Measurements from ENCODE around the gene THEMIS2.
"Not testable (repeated sequence)": the region's sequence is repeated elsewhere in the genome, so short reads cannot be mapped to it uniquely, and the experiment has no call there.

Gene THEMIS2

GRCh38 chr1:27862671-27863537 lies 9.4 kb upstream of the THEMIS2 start:
- DNase-seq = peak; percentile 37

GRCh38 chr1:27863538-27863915 lies 8.8 kb upstream of the THEMIS2 start:
- DNase-seq = no peak

GRCh38 chr1:27864264-27864895 lies 8.0 kb upstream of the THEMIS2 start:
- DNase-seq = no peak

- DNase-seq = no peak
These were observed 6.5 kb upstream of the THEMIS2 start for GRCh38 chr1:27865821-27866220.

GRCh38 chr1:27868556-27868931 lies 3.8 kb upstream of the THEMIS2 start:
- no peak for DNase-seq

GRCh38 chr1:27868932-27869718 lies 3.2 kb upstream of the THEMIS2 start:
- DNase-seq = no peak

- no peak for DNase-seq
These were observed 2.6 kb upstream of the THEMIS2 start for GRCh38 chr1:27869719-27870085.

- not testable (repeated sequence) for DNase-seq
These were observed 1.3 kb upstream of the THEMIS2 start for GRCh38 chr1:27871076-27871475.

- DNase-seq = no peak
These were observed 633 bp downstream of the THEMIS2 start for GRCh38 chr1:27872802-27873551.

- no peak for DNase-seq
These were observed 1.5 kb downstream of the THEMIS2 start for GRCh38 chr1:27873671-27874384.

GRCh38 chr1:27876341-27877114 lies 4.2 kb downstream of the THEMIS2 start:
- DNase-seq = no peak

GRCh38 chr1:27877115-27877416 lies 4.7 kb downstream of the THEMIS2 start:
- DNase-seq = no peak

- DNase-seq = no peak
These were observed 5.7 kb downstream of the THEMIS2 start for GRCh38 chr1:27878039-27878438.

- DNase-seq = no peak
These were observed 6.5 kb downstream of the THEMIS2 start for GRCh38 chr1:27878787-27879335.

- no peak for DNase-seq
These were observed 7.2 kb downstream of the THEMIS2 start for GRCh38 chr1:27879374-27880082.

- no peak for DNase-seq
These were observed 10.2 kb downstream of the THEMIS2 start for GRCh38 chr1:27882543-27882903.

GRCh38 chr1:27883536-27883935 lies 11.2 kb downstream of the THEMIS2 start:
- DNase-seq = no peak

GRCh38 chr1:27884006-27884954 lies 11.9 kb downstream of the THEMIS2 start:
- no peak for DNase-seq

GRCh38 chr1:27885114-27885528 lies 12.8 kb downstream of the THEMIS2 start:
- no peak for DNase-seq
